ENCODE measurements around the gene RHBDD3. TPM values are rescaled to one million over a fixed set of nuclear protein-coding genes. Genes with fewer than 3 reads are reported as not detected.

Gene RHBDD3
- total and polyA plus RNA-seq, 2 of the 4 experiments (the other 2 are of a cell fraction), result 5.7 to 21.5 TPM

DNA sequence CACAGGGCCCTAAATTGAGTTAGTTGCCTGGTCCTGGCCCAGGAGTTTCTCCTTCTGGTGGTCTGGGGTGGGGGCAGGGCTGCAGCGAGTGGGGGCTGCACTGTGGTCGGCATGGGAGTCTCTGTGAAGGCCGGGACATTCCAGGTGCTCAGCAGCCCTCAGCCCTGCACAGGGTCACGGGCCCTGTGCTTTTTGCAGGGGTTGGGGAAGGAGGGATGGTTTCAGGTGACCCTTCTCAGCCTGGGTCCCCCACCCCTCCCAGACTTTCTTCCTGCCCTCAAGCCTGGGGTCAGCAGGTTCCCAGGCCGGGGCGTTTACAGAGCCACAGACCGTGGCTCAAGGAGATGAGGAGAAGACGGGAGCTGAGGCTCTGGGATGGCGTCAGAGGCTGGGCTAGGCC, 54.3 kb downstream of the RHBDD3 start:
- WGBS, 2 experiments (ENCODE audit: extremely low coverage in 2 of 2, insufficient read length in 1 of 2), result 50% methylated on average over 1 of the region's 9 CpGs; no CpG with 5 or more reads in 1 of the 2 experiments
- H3K79me1 ChIP-seq (ENCODE audit: low read depth in 1 of 2, low read length in 2 of 2), result no peaks in the 10 kb centered on the region
- no peak overlapping the region for H3K9ac ChIP-seq (ENCODE audit: low read depth, low read length)
- no peaks in the 10 kb centered on the region for H3K36me3 ChIP-seq (ENCODE audit: control insufficient read depth, insufficient read depth, low read length)
- H3K4me1 ChIP-seq (ENCODE audit: control insufficient read depth, insufficient read depth, low read length), result peaks cover 4% of the 10 kb centered on the region
- H2BK20ac ChIP-seq (ENCODE audit: low read depth, low read length), result no peak overlapping the region
- H4K5ac ChIP-seq (ENCODE audit: low read depth, low read length), result no peak overlapping the region
- H3K4me2 ChIP-seq (ENCODE audit: low read depth, low read length), result no peak overlapping the region
- no peak overlapping the region for H2AK5ac ChIP-seq (ENCODE audit: low read depth, low read length)
- H3K4me3 ChIP-seq (ENCODE audit: insufficient read depth, low read depth, low read length), result no peak overlapping the region
- H3K4ac ChIP-seq (ENCODE audit: low read depth, low read length), result no peak overlapping the region
- no peak overlapping the region for H2AFZ ChIP-seq (replicated peaks; ENCODE audit: low read length, poor library complexity)
- no peaks in the 10 kb centered on the region for H3K9me1 ChIP-seq (ENCODE audit: insufficient read depth, low read length)
- H2AK9ac ChIP-seq (replicated peaks; ENCODE audit: low read depth, low read length, poor library complexity), result no peak overlapping the region
- H3K27ac ChIP-seq (ENCODE audit: insufficient read depth, low read length), result no peak overlapping the region
- in situ Hi-C loops (cut with MboI; ENCODE audit: low sequenced_read_pairs), result no loop called here
- intact Hi-C loops (cut with micrococcal nuclease), result no loop called here
- no peak overlapping the region for H2BK15ac ChIP-seq (ENCODE audit: low read depth, low read length)
- H4K8ac ChIP-seq (ENCODE audit: low read depth in 2 of 2, low read length in 2 of 2), result no peak overlapping the region
- no peaks in the 10 kb centered on the region; the same call in 1 of the 2 replicates for H4K20me1 ChIP-seq (ENCODE audit: insufficient read depth, low read length)
- no peak overlapping the region for H3K56ac ChIP-seq (ENCODE audit: extremely low read depth, insufficient read depth, low read length)
- H4K91ac ChIP-seq (ENCODE audit: insufficient read depth, low read depth, low read length), result no peak overlapping the region
- dilution Hi-C loops (cut with HindIII; ENCODE audit: low sequenced_read_pairs, unreplicated experiment), result no loop called here
- DNase-seq (no peak), ATAC-seq (ENCODE audit: low read depth) (no peak)
- no peak overlapping the region for H2BK120ac ChIP-seq (ENCODE audit: low read depth, low read length)
- H3K14ac ChIP-seq (replicated peaks; ENCODE audit: low read depth, low read length), result no peak overlapping the region
- ChIA-PET POLR2A (ENCODE audit: unreplicated experiment) (no interaction called here), CTCF (no interaction called here)
- H3K27me3 ChIP-seq (ENCODE audit: control insufficient read depth, insufficient read depth, low read length), result peaks cover 13% of the 10 kb centered on the region
- H3K9me3 ChIP-seq (ENCODE audit: control insufficient read depth, insufficient read depth, low read length), result no peaks in the 10 kb centered on the region
- no peak for TF ChIP-seq CEBPB (IDR thresholded peaks at IDR 0.05; ENCODE audit: low read depth, low read length)
- TF ChIP-seq SMC3 (IDR thresholded peaks at IDR 0.05; ENCODE audit: low read depth, low read length), result no peak
- no peak for TF ChIP-seq MXI1 (IDR thresholded peaks at IDR 0.05; ENCODE audit: borderline replicate concordance, low read depth, low read length)
- TF ChIP-seq FOS (IDR thresholded peaks at IDR 0.05; ENCODE audit: low read depth, low read length), result no peak
- no peak for TF ChIP-seq MAFK (IDR thresholded peaks at IDR 0.05; ENCODE audit: low read depth, low read length)
- TF ChIP-seq RAD21 (IDR thresholded peaks at IDR 0.05; ENCODE audit: low read length), result no peak
- TF ChIP-seq RFX5 (IDR thresholded peaks at IDR 0.05; ENCODE audit: low read depth, low read length), result no peak
- TF ChIP-seq MAZ (IDR thresholded peaks at IDR 0.05; ENCODE audit: borderline replicate concordance, low read depth, low read length), result no peak
- TF ChIP-seq, protein P1, sequence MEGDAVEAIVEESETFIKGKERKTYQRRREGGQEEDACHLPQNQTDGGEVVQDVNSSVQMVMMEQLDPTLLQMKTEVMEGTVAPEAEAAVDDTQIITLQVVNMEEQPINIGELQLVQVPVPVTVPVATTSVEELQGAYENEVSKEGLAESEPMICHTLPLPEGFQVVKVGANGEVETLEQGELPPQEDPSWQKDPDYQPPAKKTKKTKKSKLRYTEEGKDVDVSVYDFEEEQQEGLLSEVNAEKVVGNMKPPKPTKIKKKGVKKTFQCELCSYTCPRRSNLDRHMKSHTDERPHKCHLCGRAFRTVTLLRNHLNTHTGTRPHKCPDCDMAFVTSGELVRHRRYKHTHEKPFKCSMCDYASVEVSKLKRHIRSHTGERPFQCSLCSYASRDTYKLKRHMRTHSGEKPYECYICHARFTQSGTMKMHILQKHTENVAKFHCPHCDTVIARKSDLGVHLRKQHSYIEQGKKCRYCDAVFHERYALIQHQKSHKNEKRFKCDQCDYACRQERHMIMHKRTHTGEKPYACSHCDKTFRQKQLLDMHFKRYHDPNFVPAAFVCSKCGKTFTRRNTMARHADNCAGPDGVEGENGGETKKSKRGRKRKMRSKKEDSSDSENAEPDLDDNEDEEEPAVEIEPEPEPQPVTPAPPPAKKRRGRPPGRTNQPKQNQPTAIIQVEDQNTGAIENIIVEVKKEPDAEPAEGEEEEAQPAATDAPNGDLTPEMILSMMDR (conservative IDR thresholded peaks at IDR 0.05; ENCODE audit: low read depth, low read length), result no peak
- TF ChIP-seq, protein P2, sequence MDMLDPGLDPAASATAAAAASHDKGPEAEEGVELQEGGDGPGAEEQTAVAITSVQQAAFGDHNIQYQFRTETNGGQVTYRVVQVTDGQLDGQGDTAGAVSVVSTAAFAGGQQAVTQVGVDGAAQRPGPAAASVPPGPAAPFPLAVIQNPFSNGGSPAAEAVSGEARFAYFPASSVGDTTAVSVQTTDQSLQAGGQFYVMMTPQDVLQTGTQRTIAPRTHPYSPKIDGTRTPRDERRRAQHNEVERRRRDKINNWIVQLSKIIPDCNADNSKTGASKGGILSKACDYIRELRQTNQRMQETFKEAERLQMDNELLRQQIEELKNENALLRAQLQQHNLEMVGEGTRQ (IDR thresholded peaks at IDR 0.05; ENCODE audit: low read depth, low read length), result no peak
- TF ChIP-seq BHLHE40 (IDR thresholded peaks at IDR 0.05; ENCODE audit: low read depth, low read length), result no peak
- no peak for TF ChIP-seq POLR2A (IDR thresholded peaks at IDR 0.05; ENCODE audit: low read depth, low read length)
- no peak for TF ChIP-seq NFE2L2 (IDR thresholded peaks at IDR 0.05; ENCODE audit: low read depth, low read length)
- no peak for TF ChIP-seq CHD1 (IDR thresholded peaks at IDR 0.05; ENCODE audit: low read depth, low read length)
- TF ChIP-seq RCOR1 (IDR thresholded peaks at IDR 0.05; ENCODE audit: insufficient replicate concordance, low read length), result no peak
- H3K23ac ChIP-seq (ENCODE audit: low read depth, low read length), result no peak overlapping the region
- no TSS peak for BruUV-seq (replicated peaks)
- H3K18ac ChIP-seq (ENCODE audit: low read depth, low read length), result no peak overlapping the region
- H2BK5ac ChIP-seq (ENCODE audit: low read depth, low read length, poor library complexity, severe bottlenecking), result no peak overlapping the region

Data from IMR-90 (cell line).